Esophagus muscularis mucosa (tissue), 3 donors: ENCODE data around the gene AFF3.

Source experiments
- POLR2A ChIP-seq: fragments of 450-650 bp; IDR thresholded peaks from one replicate; pipeline ENCODE4 v1.6.1; 2017; ENCODE audit warnings: antibody characterized with exemption, moderate library complexity, mild to moderate bottlenecking, low read depth
- POLR2AphosphoS5 ChIP-seq, 2 donors: sonication (generic); formaldehyde crosslinking; IDR thresholded peaks; one replicate each; pipeline ENCODE4 v1.6.1; 2017; ENCODE audit warnings: antibody characterized with exemption in 2 of 2
- TF ChIP-seq, protein P1 (sequence below), 3 experiments: fragments of 200-600 bp in 2 of 3; fragments of 450-650 bp in 1 of 3; sonication (generic) in 2 of 3; IDR thresholded peaks; one replicate each; pipeline ENCODE4 v1.5.1; 2017 to 2019; ENCODE audit warnings: antibody characterized with exemption in 3 of 3, mild to moderate bottlenecking in 2 of 3, moderate library complexity in 1 of 3

DNA sequence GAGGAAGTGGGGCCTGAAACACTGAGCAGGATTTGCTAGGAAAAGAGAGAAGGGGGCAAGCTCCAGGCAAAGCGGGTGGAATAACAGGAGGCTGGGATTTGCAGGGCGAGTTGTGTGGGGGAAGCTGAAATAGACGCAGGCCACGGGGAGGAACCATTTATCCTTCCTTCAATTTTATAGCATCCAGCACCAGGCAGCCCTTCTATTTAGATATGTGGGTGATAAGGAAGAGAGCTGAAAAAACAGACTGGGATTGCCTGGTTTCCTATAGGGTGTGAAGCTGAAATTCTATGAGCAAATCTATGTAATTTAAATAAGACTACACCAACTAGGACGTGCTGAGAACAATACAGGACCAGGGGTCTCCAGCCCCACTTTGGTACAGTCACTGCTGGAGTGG is 520.6 kb downstream of the AFF3 start:
- TF ChIP-seq POLR2AphosphoS5 (IDR thresholded peaks at IDR 0.05) (no peak), POLR2A (no peak)
- TF ChIP-seq, protein P1, sequence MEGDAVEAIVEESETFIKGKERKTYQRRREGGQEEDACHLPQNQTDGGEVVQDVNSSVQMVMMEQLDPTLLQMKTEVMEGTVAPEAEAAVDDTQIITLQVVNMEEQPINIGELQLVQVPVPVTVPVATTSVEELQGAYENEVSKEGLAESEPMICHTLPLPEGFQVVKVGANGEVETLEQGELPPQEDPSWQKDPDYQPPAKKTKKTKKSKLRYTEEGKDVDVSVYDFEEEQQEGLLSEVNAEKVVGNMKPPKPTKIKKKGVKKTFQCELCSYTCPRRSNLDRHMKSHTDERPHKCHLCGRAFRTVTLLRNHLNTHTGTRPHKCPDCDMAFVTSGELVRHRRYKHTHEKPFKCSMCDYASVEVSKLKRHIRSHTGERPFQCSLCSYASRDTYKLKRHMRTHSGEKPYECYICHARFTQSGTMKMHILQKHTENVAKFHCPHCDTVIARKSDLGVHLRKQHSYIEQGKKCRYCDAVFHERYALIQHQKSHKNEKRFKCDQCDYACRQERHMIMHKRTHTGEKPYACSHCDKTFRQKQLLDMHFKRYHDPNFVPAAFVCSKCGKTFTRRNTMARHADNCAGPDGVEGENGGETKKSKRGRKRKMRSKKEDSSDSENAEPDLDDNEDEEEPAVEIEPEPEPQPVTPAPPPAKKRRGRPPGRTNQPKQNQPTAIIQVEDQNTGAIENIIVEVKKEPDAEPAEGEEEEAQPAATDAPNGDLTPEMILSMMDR (IDR thresholded peaks at IDR 0.05) = no peak
